HG03095 (cell line): ENCODE measurements around the gene PPP6R2.

Source experiments
- ATAC-seq: cut with Tn5 transposase; IDR thresholded peaks from one replicate; pipeline ENCODE4 v1.9.1; 2021; ENCODE audit warnings: moderate library complexity; ENCODE audit not compliant: unreplicated experiment

PPP6R2 gene

GRCh38 chr22:50464451-50464850 is 121.3 kb downstream of the PPP6R2 start:
- ATAC-seq: no peak

DNA sequence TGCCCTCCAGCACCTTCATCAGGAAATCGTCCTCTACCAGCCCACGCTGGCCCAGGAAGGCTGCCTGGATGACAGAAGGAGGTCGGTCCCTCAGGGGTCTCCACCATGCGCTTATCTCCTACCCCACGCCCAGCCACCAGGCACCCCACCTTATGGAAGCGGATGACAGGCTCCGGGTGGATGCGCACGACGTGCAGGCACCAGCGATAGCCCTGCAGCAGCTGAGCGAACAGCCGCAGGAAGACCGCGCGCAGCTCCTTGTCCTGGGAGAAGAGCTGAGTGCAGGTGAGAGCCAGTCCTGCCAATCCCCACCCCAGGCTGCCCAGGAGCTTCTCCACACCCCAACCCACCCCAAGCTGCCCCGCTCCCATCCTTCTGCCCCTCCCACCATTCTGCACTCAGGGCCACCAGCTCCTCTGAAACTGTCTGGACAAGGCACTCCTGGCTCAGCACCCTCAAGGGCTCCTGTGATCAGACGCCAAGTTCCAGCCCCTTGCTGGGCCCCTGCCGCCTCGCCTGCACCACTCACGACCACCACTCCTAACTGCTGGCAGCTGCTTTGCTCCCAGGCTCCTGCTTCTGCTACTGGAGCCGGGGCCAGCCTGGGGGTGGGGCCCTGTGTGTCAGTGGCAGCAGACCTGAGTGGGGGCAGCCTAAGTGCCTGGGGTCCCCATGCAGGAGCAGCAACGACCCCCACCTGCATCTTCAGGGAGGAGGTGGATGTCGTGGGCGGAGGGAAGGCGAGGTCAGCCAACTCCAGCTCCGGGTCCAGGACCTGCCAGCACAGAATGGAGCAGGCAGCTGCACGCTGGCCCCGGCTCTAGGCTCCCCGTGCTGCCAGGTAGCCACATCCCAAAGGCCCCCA is 122.2 kb downstream of the PPP6R2 start:
- ATAC-seq: no peak

DNA sequence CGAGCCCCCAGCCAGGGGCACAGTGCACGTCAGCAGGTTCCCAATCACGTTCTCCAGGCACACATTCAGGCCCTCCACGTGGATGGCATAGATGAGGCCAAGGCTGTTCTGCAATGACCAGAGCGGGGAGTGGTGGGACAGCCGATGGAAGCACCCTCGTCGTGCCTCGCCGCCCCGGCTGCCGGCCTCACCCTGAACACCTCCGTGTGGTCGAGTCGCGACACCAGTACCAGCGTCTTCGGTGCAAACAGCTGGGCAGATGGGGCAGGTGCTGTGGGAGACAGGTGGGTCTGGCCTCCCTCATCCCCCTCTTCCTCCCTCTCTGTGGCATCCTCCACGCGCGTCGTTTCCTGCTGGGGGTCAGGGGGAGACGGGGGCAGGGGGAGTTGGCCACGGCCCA is 124.2 kb downstream of the PPP6R2 start:
- no peak for ATAC-seq

DNA sequence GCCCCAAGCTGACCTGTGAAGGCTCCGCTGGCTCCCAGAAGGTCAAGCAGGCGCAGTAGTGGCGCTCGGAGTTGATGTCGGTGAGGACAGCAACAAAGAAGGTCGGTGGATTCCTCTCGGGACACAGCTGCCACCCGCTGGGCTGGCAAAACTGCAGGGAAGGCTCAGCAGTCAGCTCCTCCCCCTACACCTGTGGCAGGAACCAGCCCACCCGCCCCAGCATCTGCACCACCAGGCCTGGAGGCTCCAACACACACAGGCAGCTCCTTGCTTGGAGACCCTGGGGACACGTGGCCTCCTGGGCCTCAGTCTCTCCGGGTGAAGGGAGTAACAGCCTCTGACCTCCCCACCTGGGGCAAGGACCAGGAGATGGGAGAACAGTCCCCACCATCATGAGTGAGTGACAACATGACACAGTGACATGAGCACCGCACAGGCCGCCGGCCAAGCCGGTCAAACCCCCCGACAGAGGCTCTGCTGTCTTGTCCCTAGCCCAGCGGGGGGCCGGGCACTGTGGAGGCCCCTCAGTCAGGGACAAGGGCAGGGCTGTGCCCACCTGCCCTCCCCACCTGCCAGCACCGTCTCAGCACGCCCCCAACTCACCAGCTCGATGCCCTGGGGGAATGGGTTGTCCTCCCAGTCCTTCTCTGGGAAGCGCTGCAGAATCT is 124.8 kb downstream of the PPP6R2 start:
- no peak for ATAC-seq

GRCh38 chr22:50468626-50469025 is 125.5 kb downstream of the PPP6R2 start:
- no peak for ATAC-seq

- ATAC-seq: peak; percentile 45
Measured at GRCh38 chr22:50469377-50470305, 126.5 kb downstream of the PPP6R2 start.

DNA sequence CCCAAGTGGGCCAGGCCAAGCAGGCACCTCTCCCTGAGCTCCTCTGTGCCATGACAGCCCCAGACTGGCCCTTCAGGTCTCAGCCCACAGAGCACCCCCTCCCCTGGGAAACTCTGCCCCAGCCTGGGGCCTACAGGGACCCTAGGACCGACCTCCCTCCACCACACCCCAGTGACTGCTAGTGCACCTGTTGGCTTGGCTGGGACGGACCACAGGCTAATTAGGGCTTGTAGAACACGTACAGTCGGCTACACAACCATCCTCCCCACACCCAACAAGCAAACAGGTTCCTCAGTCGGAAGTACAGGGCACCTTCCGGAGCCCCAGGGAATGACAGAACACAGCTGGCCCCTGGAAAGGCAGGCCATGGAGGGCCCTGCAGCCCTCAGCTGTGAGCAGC is 127.4 kb downstream of the PPP6R2 start:
- no peak for ATAC-seq

GRCh38 chr22:50471197-50471847 is 128.2 kb downstream of the PPP6R2 start:
- ATAC-seq: no peak

DNA sequence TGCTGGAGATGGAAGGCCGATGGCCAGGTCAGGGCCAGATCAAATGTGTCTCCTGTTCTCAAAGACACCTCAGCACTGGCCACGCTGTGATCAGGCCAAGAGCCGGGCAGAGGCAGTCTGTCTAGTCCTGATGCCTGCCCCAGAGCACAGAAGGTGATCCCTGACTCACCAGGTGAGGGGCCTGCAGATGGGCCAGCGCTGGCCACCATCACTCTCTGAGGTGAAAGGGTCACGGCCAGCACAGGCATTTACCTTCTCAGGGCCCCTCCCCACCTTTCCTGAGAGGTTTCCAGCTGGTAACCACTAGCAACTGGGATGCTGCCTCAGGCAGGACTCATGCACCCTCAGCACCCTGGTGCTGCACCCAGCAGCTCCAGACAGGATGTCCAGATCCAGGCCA is 128.8 kb downstream of the PPP6R2 start:
- no peak for ATAC-seq

DNA sequence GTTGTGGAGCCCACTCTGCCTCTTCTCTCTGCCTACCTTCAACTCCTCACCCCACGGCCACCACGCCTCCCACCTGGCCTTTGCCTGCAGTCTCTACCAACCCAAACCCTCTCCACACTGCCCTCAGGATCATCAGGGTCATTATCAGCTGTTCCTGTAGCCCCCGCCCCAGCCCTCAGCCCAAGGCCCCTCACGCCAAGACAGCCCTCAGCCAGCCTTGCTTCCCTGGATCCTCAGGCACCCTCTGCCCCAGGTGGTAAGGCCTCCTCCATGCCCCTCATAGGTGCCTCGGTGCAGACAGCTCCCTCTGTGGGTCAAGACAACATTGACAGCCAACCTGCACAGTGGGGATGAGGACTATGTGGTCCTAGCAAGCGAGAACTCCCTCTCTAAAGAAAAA is 130.0 kb downstream of the PPP6R2 start:
- ATAC-seq: no peak

- ATAC-seq: no peak
Measured at GRCh38 chr22:50473855-50474671, 130.9 kb downstream of the PPP6R2 start.

DNA sequence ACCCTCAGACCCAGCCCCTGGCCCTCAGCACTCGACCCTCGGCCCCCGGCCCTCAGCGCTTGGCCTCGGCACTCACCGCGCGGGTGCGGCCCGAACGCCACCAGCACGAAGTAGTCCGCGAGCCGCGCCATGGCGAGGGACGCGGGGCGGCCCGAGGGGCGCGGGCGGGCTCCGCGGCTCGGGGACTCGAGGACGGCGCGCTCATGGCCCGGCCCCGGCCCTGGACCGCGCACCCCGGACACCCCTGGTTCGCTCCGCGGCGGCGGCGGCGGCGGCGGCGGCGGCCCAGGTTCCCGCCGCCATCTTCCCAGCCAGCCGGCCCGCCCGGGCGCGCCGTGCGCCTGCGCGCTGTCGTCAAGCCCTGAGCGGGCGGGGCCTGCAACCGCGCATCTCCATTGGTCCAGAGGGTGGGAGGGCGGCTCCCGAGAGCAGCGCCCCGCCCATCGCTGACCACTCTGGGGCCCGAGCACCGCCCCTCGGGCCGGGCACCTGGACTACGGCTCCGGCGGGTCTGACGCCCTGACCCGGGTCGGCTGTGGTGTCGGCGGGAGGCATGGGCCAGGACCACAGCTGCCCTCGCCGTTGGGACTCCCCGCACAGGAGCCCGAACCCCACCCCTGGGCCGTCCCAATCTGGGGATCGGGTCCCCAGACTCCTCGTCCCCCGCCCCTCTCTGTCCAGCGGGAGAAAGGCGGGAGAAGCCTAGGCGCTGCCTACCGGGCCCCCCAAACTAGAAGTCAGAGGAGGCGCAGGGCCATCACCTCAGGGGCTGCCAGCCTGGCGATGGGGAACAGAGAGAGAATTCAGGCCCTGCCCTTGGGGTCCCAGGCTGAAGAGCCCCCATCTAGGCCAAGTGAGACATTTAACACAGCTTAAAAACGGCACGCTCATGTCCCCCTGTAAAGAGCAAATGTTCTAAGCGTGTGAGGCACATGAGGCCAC is 131.9 kb downstream of the PPP6R2 start, which contains the start of gene SBF1:
TSS of gene SBF1 (minus strand) at position 326 of the 942 bp plus-strand sequence. CDS start at position 131, 195 bp downstream.
- ATAC-seq: peak; percentile 71

DNA sequence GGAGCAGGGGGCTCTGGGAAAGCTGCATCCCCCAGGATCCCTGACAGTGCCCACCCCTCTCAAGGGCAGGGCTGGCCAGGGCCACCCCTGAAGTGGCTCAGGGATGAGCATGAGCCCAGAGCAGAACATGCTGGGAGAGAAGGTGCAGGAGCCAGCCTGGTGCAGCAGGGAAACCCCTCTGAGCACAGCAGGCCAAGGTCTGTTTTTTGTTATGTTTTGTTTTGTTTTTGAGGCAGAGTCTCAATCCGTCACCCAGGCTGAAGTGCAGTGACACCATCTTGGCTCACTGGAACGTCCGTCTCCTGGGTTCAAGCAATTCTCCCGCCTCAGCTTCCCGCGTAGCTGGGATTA is 132.5 kb downstream of the PPP6R2 start:
- no peak for ATAC-seq

- ATAC-seq: no peak
Measured at GRCh38 chr22:50476868-50477267, 133.7 kb downstream of the PPP6R2 start.

DNA sequence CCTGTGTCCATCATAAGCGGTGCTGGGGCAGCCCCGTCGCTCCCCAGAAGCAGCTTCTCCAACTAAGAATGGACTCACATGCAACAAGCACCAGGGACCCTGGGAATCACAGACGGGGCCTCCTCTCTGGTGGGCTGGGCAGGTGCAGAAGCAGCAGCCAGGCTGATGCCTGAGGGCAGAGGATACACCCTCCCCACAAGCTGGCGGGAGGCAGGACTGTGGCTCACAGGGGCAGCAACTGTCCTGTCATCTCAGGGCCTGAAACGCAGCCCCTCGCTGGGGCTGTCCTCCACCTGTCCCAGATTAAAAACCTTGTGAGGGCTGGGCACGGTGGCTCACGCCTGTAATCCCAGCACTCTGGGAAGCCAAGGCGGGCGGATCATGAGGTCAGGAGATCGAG is 134.8 kb downstream of the PPP6R2 start:
- no peak for ATAC-seq

DNA sequence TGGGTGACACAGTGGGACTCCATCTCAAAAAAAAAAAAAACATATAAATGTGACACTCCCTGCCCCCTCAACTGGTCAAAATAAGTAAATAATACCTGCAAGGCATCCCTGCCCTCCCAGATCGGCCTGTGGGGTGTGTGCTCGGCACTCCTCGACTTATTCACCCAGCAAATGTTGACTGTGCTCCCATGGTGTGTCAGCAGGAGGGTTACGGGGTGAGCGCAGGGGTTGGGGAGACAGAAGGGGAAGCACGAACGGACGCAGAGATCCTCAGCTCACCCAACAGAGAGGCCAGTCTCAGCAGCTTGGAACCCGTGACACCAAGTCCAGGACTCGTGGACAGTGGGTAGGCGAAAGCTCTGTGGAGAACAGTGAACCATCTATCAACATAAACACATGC is 136.6 kb downstream of the PPP6R2 start:
- no peak for ATAC-seq

GRCh38 chr22:50481045-50481439 is 137.9 kb downstream of the PPP6R2 start:
- ATAC-seq: no peak

DNA sequence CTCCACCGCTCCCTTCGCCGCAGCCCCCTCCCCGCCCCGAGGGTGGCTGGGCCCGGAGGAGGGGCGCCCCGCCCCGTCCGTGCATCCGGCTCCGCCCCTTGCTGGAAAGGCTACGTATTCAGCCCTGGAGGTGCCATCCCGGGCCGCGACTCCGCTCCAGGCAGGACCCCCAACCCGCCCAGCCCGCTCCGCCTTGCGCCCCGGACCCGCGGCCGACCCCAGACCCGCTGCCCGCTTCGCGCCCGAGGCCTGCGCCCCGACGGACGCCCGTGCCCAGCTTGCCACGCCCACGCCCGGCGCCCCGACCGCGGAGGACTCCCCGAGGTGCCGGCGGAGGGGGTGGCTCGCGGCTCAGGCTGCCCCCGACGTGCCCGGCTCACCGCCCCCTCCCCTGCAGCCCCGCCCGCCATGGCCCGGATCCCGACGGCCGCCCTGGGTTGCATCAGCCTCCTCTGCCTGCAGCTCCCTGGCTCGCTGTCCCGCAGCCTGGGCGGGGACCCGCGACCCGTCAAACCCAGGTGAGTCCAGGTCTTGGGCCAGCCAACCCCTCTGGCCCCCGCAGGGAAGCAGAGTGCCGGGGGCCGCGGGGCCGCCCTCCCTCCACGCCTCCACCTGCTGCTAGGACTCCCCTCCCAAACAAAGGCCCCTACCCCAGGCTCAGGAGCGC is 138.4 kb downstream of the PPP6R2 start, which contains the start of gene ADM2:
TSS of gene ADM2 (plus strand) at position 104 of the 667 bp plus-strand sequence. CDS start at position 409, 305 bp downstream.
- ATAC-seq: no peak
